GM08714 (cell line): ENCODE measurements around the gene ETV6.

Experiments used
- H3K4me3 ChIP-seq: fragments of 200-500 bp; sonication (Bioruptor generic); 2 replicates; pipeline ENCODE4 v1.5.1; 2014; ENCODE audit warnings: mild to moderate bottlenecking, low read length, inconsistent platforms
- ZNF274 ChIP-seq: IDR thresholded peaks from 2 replicates; pipeline ENCODE4 v1.6.1; 2012; ENCODE audit warnings: mild to moderate bottlenecking, low read depth, low read length

Gene ETV6

DNA sequence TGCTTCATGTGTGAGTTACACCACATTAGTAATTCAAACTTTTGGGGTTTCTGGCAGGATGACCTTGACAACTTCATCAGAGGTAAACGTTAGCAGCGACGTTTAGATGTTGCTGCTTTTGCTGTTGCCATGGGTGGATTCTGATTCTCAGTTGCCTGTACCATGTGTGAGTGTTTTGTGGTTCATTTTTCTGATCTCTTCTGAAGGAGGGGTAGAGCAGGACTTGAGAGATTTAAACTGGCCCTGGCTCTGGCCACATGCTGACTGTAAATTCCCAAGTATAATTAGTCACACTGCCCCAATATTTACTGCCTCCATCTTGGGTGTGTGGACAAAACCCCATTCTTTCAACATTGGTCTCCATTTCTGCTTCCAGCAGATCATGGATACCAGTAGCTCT lies 110.4 kb downstream of the ETV6 start:
- H3K4me3 ChIP-seq, result no peak overlapping the region
- no peak for TF ChIP-seq ZNF274

- no peak for TF ChIP-seq ZNF274
- peak overlapping the region; percentile 50; the same call in 1 of the 2 replicates for H3K4me3 ChIP-seq
Measured at GRCh38 chr12:11761869-11762567, 112.5 kb downstream of the ETV6 start.

- H3K4me3 ChIP-seq, result peak overlapping the region; percentile 50; the same call in 1 of the 2 replicates
- no peak for TF ChIP-seq ZNF274
Measured at GRCh38 chr12:11762723-11763326, 113.4 kb downstream of the ETV6 start.

GRCh38 chr12:11763760-11764520 lies 114.5 kb downstream of the ETV6 start:
- no peak overlapping the region for H3K4me3 ChIP-seq

GRCh38 chr12:11764837-11765236 lies 115.4 kb downstream of the ETV6 start:
- TF ChIP-seq ZNF274, result no peak
- H3K4me3 ChIP-seq, result peak overlapping the region; percentile 28; the same call in 1 of the 2 replicates

More at GRCh38 chr12:11763760-11764520, 114.5 kb downstream of the ETV6 start:
- TF ChIP-seq ZNF274, result no peak

DNA sequence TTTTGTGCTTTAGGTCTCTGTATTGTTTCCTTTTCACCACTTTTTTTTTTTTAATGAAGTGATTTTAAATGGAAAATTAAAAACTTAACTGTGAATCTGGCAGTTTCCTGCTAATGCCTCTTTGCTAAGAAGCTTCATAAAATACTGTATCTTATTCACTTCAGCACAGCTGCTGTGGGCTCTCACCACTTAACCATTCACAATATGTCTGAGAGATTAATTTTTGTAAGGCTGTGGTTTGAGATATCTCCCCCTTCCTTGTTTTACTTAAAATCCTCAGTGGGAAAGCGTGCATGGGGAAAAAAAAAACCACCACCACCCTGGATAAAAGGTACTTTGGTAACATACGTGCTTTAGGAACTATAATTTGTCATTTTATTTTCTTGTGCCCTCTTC lies 115.9 kb downstream of the ETV6 start:
- H3K4me3 ChIP-seq, result peak overlapping the region; percentile 28; the same call in 1 of the 2 replicates
- TF ChIP-seq ZNF274, result no peak

GRCh38 chr12:11765817-11766794 lies 116.6 kb downstream of the ETV6 start:
- no peak for TF ChIP-seq ZNF274
- no peak overlapping the region; the same call in 1 of the 2 replicates for H3K4me3 ChIP-seq

- TF ChIP-seq ZNF274, result no peak
- no peak overlapping the region for H3K4me3 ChIP-seq
Measured at GRCh38 chr12:11767029-11767724, 117.7 kb downstream of the ETV6 start.

DNA sequence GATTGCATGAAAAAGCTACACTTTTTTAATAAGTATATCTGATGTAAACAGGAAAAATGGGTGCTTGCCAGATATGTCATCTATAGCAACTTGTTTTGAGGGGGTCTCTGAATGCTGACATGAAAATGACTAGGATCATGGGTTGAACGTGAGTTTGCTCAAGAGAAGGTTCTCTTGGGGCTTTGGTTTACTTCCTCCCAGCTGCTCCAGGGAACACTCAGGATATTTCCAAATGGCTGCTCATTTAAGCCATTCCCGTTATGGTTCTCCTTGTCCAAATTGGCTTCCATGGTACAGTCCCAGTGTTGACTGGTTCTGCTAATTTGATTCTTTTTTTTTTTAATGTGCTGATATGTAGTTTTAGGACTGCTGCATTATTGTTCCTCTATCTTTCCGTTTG lies 118.3 kb downstream of the ETV6 start:
- no peak overlapping the region for H3K4me3 ChIP-seq
- TF ChIP-seq ZNF274, result no peak

DNA sequence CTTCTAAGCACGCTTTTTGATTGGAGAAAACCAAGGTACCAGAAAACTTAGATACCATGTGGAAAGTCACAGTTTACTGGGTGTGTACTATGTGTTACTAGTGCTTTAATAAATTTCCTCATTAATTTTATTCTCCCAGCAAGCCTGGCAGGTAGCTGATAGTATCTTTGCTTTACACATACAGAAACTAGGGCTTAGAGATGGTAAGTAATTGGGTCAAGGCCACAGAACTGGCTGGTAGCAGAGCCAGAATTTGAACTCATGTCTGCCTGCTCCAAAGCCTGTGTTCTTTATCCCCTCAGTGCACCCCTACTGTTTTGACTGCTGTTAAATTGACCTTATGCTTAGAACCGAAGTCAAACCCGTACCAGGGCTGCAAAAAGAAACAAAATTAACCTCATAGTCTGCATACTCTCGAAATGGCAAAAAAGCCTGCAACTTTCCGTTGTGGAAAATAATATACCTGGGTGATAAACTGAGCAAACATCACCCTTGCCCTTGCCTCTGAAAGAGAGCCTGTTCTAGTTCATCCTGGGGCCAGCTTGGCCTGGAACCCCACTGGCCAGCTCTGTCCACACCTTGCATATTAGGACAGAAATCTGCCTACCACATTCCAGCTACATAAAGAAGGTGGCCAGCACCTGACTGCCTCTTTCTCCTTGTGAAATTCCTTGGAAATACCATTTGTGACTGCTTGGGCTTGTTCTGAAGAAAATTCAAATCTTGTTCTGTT lies 118.9 kb downstream of the ETV6 start:
- no peak overlapping the region for H3K4me3 ChIP-seq
- no peak for TF ChIP-seq ZNF274

- H3K4me3 ChIP-seq, result no peak overlapping the region
- no peak for TF ChIP-seq ZNF274
Measured at GRCh38 chr12:11769723-11770514, 120.4 kb downstream of the ETV6 start.

DNA sequence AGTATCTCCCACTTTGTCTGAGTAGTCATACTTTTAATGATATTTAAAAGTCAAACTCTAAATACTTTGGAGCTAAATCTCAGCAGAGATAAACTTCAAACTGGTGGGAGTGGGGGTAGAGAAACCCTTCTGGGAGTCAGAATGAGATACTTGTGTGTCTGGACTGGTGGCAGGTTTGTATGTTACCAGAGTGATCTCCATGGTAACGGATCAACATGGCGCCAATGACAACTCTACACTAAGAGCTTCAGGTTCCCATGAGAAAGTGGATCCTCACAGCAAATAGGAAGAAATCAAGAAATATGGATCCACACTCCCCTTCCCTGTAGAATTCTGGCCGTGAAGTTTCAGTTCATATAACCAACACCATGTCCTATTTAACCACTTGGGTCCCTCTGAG lies 121.9 kb downstream of the ETV6 start:
- TF ChIP-seq ZNF274, result no peak
- no peak overlapping the region for H3K4me3 ChIP-seq
